ENCODE results near the gene FUT8.

FUT8 gene

DNA sequence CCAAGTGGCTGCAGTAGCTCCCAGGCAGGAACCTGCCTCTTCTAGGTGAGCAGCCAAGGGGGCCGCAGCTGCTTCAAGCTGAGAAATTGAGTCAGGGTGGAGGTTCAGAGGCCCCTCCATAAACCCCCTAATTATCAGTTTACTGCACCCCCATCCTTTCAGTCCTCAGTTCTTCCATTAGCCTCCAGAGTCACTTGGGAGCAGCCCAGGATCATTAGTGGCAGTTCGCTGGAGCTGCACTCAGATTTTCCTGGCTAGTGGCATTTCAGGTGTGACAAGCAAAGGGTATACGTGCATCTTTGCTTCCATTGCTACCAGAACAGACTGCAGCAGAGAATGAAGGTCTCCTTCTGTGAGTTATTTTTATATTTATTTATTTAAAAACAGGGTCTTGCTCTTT, 358.7 kb downstream of the FUT8 start:
- no peak overlapping the region for H3K9ac ChIP-seq
- H3K36me3 ChIP-seq (ENCODE audit: insufficient read depth), result no peaks in the 10 kb centered on the region
- no peak overlapping the region for H3K4me2 ChIP-seq
- H3K27ac ChIP-seq, result no peak overlapping the region
- H3K27me3 ChIP-seq (ENCODE audit: insufficient read depth, low read depth), result no peaks in the 10 kb centered on the region
- no peak overlapping the region for H3K4me3 ChIP-seq (IDR thresholded peaks at IDR 0.05; ENCODE audit: insufficient read depth, low read depth, low read length)
- H2AFZ ChIP-seq (ENCODE audit: low read depth), result no peak overlapping the region
- no peaks in the 10 kb centered on the region for H4K20me1 ChIP-seq (ENCODE audit: insufficient read depth)
- H3K79me2 ChIP-seq (ENCODE audit: insufficient read depth, low read depth), result no peaks in the 10 kb centered on the region
- no peaks in the 10 kb centered on the region for H3K4me1 ChIP-seq (ENCODE audit: low read depth, poor library complexity, severe bottlenecking)
- TF ChIP-seq, protein P1, sequence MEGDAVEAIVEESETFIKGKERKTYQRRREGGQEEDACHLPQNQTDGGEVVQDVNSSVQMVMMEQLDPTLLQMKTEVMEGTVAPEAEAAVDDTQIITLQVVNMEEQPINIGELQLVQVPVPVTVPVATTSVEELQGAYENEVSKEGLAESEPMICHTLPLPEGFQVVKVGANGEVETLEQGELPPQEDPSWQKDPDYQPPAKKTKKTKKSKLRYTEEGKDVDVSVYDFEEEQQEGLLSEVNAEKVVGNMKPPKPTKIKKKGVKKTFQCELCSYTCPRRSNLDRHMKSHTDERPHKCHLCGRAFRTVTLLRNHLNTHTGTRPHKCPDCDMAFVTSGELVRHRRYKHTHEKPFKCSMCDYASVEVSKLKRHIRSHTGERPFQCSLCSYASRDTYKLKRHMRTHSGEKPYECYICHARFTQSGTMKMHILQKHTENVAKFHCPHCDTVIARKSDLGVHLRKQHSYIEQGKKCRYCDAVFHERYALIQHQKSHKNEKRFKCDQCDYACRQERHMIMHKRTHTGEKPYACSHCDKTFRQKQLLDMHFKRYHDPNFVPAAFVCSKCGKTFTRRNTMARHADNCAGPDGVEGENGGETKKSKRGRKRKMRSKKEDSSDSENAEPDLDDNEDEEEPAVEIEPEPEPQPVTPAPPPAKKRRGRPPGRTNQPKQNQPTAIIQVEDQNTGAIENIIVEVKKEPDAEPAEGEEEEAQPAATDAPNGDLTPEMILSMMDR (conservative IDR thresholded peaks at IDR 0.05; ENCODE audit: low read depth, low read length), result no peak

DNA sequence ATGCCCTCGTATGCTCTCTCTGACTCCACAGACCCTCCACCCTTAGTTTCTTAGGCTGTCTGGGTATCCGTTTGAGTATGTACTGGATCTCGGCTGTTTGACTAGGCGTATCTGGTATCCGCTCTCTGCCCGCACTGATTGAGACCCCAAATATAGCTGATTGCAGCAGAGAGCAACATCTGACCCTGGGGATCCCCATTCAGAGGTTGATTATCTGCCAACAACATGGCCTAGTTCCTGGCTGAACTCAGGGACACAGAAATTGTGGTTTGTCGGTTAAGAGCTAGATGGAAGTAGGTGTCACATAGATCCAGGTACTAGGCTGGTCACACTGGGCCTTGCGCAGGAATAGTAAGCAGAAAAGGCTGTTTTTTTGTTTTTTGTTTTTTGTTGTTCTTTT, 359.9 kb downstream of the FUT8 start:
- Histone ChIP-seq H3K27ac (no peak overlapping the region), H3K4me2 (no peak overlapping the region)

DNA sequence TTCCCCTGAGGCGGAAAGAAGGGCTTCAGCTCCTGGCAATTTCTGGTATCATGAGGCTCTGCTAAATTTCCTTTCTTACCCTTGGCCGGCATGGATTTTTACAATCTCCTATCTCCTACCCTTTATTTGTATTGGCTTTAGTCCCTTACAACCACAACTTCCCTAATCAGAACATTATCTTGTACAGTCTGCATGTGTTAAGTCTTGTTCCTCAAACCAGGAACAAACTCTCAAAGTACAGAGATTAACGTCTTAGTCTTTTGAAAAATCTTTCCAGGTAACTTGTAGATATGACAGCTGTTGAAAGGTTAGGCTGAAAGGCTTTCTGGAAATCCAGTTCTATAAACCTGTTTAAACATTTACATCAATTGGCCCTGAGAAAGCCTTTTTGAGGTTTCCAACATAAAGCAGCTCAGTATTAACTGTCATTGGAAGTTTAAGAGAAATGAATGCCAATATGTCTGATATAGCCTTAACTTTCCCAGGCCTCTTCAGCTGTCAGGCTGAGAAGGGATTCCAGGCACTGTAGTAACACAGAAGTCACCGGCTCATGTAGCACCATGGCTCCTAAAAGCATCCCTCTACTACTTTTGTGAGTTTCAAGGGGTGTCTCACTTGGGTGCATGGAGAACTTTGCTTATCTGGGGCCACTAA, 360.5 kb downstream of the FUT8 start:
- Histone ChIP-seq H2AFZ (ENCODE audit: low read depth) (no peak overlapping the region), H3K79me2 (ENCODE audit: insufficient read depth, low read depth) (no peaks in the 10 kb centered on the region), H3K9ac (no peak overlapping the region), H3K36me3 (ENCODE audit: insufficient read depth) (no peaks in the 10 kb centered on the region), H3K27me3 (ENCODE audit: insufficient read depth, low read depth) (no peaks in the 10 kb centered on the region), H3K4me3 (IDR thresholded peaks at IDR 0.05; ENCODE audit: insufficient read depth, low read depth, low read length) (no peak overlapping the region), H3K4me2 (no peak overlapping the region), H3K4me1 (ENCODE audit: low read depth, poor library complexity, severe bottlenecking) (no peaks in the 10 kb centered on the region), H4K20me1 (ENCODE audit: insufficient read depth) (no peaks in the 10 kb centered on the region), H3K27ac (no peak overlapping the region)
- TF ChIP-seq, protein P1 (conservative IDR thresholded peaks at IDR 0.05; ENCODE audit: low read depth, low read length), result no peak

More for the DNA sequence above, 359.9 kb downstream of the FUT8 start:
- Histone ChIP-seq H2AFZ (ENCODE audit: low read depth) (no peak overlapping the region), H4K20me1 (ENCODE audit: insufficient read depth) (no peaks in the 10 kb centered on the region), H3K9ac (no peak overlapping the region), H3K4me3 (IDR thresholded peaks at IDR 0.05; ENCODE audit: insufficient read depth, low read depth, low read length) (no peak overlapping the region), H3K36me3 (ENCODE audit: insufficient read depth) (no peaks in the 10 kb centered on the region), H3K27me3 (ENCODE audit: insufficient read depth, low read depth) (no peaks in the 10 kb centered on the region), H3K79me2 (ENCODE audit: insufficient read depth, low read depth) (no peaks in the 10 kb centered on the region), H3K4me1 (ENCODE audit: low read depth, poor library complexity, severe bottlenecking) (no peaks in the 10 kb centered on the region)
- TF ChIP-seq, protein P1 (conservative IDR thresholded peaks at IDR 0.05; ENCODE audit: low read depth, low read length), result no peak

DNA sequence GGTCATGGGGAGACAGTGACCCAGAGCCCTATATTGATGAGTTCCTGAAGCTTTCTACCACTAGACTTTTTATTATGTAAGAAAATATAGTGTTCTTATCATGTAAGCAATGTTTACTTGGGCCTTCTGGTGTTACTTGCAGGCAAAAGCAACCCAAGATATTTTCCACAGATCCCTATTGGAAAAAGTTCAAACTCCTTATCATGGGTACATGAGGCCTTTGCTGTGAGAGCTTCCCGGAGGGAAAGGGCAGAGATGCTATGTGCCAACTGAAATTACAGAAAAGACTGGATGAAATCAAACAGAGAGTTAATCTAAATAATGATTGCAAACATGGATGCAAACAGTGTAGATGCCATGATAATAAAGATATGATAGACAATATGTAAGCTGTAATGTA, 361.5 kb downstream of the FUT8 start:
- Histone ChIP-seq H3K4me2 (no peak overlapping the region), H3K9ac (no peak overlapping the region), H3K79me2 (ENCODE audit: insufficient read depth, low read depth) (no peaks in the 10 kb centered on the region), H4K20me1 (ENCODE audit: insufficient read depth) (no peaks in the 10 kb centered on the region), H3K36me3 (ENCODE audit: insufficient read depth) (no peaks in the 10 kb centered on the region), H3K27me3 (ENCODE audit: insufficient read depth, low read depth) (no peaks in the 10 kb centered on the region), H3K27ac (no peak overlapping the region), H3K4me1 (ENCODE audit: low read depth, poor library complexity, severe bottlenecking) (no peaks in the 10 kb centered on the region), H3K4me3 (IDR thresholded peaks at IDR 0.05; ENCODE audit: insufficient read depth, low read depth, low read length) (no peak overlapping the region), H2AFZ (ENCODE audit: low read depth) (no peak overlapping the region)
- TF ChIP-seq, protein P1 (conservative IDR thresholded peaks at IDR 0.05; ENCODE audit: low read depth, low read length), result no peak
